B cell (primary cell): ENCODE data around the gene CPEB2. TPM values are rescaled to one million over a fixed set of nuclear protein-coding genes. Genes with fewer than 3 reads are reported as not detected.

Experiments
- ATAC-seq: fragments of 200-7000 bp; cut with Tn5 transposase; one replicate; pipeline ENCODE4 v1.10.0; 2021; ENCODE audit warnings: low read depth, mild to moderate bottlenecking, moderate number of reproducible peaks, moderate library complexity
- CTCF ChIA-PET: fragments of 350-600 bp; sonication (Branson Sonifier 250); formaldehyde crosslinking; loops from one replicate; lab custom pipeline; 2021; ENCODE audit warnings: antibody characterized with exemption, inconsistent platforms; lab: Charles Lee
- POLR2A ChIA-PET: fragments of 350-600 bp; sonication (Branson Sonifier 250); formaldehyde crosslinking; loops from one replicate; lab custom pipeline; 2021; ENCODE audit warnings: antibody characterized with exemption; lab: Charles Lee
- DNase-seq: peaks from one replicate; pipeline ENCODE4 v3.0.0; 2013
- H2AFZ ChIP-seq: 2 replicates; pipeline ENCODE4 v1.6.1; 2012; ENCODE audit warnings: mild to moderate bottlenecking, low read depth, low read length; ENCODE audit not compliant: insufficient read depth, poor library complexity, severe bottlenecking
- H3K27ac ChIP-seq, 2 donors: 1 replicate in 1 of 2; 2 replicates in 1 of 2; pipeline ENCODE4 v1.5.1; 2012 to 2013; ENCODE audit warnings: low read length in 2 of 2, mild to moderate bottlenecking in 2 of 2, moderate library complexity in 1 of 2
- H3K27me3 ChIP-seq, 4 experiments: fragments of 200-600 bp in 1 of 4; sonication (generic) in 1 of 4; replicated peaks in 1 of 4; 1 replicate in 2 of 4; 2 replicates in 2 of 4; pipeline versions ENCODE4 v1.6.1 to v1.7.0; 2013 to 2016; ENCODE audit warnings: low read length in 3 of 4, mild to moderate bottlenecking in 2 of 4, mixed read lengths in 1 of 4, moderate library complexity in 1 of 4; ENCODE audit not compliant: insufficient read depth in 4 of 4, control insufficient read depth in 3 of 4; ENCODE audit errors: control extremely low read depth in 1 of 4
- H3K36me3 ChIP-seq, 2 experiments: replicated peaks in 1 of 2; 1 replicate in 1 of 2; 2 replicates in 1 of 2; pipeline versions ENCODE4 v1.6.1 to v1.7.1; 2013; ENCODE audit warnings: low read length in 1 of 2; ENCODE audit not compliant: insufficient read depth in 2 of 2, control insufficient read depth in 1 of 2; ENCODE audit errors: control extremely low read depth in 1 of 2, extremely low read depth in 1 of 2
- H3K4me1 ChIP-seq, 2 donors: fragments of 200-600 bp in 1 of 2; sonication (generic) in 1 of 2; 1 replicate in 1 of 2; 2 replicates in 1 of 2; pipeline versions ENCODE4 v1.5.1 to v1.6.1; 2013 to 2017; ENCODE audit warnings: low read length in 2 of 2; ENCODE audit not compliant: control insufficient read depth in 2 of 2, insufficient read depth in 2 of 2
- H3K4me2 ChIP-seq: replicated peaks from 2 replicates; pipeline ENCODE3; 2012; ENCODE audit warnings: mild to moderate bottlenecking, low read depth, low read length; ENCODE audit not compliant: poor library complexity, severe bottlenecking
- H3K4me3 ChIP-seq, 5 experiments: fragments of 200-600 bp in 1 of 5; sonication (generic) in 1 of 5; 1 replicate in 3 of 5; 2 replicates in 2 of 5; pipeline versions ENCODE4 v1.5.1 to v1.7.0; 2011 to 2016; ENCODE audit warnings: low read length in 4 of 5, mild to moderate bottlenecking in 4 of 5, low read depth in 2 of 5, control low read depth in 1 of 5, moderate library complexity in 1 of 5; ENCODE audit not compliant: insufficient read depth in 1 of 5; ENCODE audit errors: control extremely low read depth in 1 of 5, extremely low read depth in 1 of 5
- H3K79me2 ChIP-seq: fragments of 200-600 bp; sonication (generic); one replicate; pipeline ENCODE4 v1.6.0; 2016; ENCODE audit warnings: low read length; ENCODE audit not compliant: control insufficient read depth, insufficient read depth
- H3K9ac ChIP-seq: fragments of 200-600 bp; sonication (generic); 2 replicates; pipeline ENCODE4 v1.6.1; 2017; ENCODE audit warnings: mild to moderate bottlenecking, low read length, moderate library complexity
- H3K9me3 ChIP-seq, 3 donors: one replicate each; pipeline versions ENCODE4 v1.6.1 to v1.7.1; 2013; ENCODE audit warnings: low read length in 2 of 3; ENCODE audit not compliant: control insufficient read depth in 2 of 3, insufficient read depth in 1 of 3; ENCODE audit errors: control extremely low read depth in 1 of 3
- H4K20me1 ChIP-seq: 2 replicates; pipeline ENCODE4 v1.6.0; 2012; ENCODE audit warnings: mild to moderate bottlenecking, low read length; ENCODE audit not compliant: insufficient read depth, control insufficient read depth, poor library complexity, severe bottlenecking
- H3K27ac Mint-ChIP-seq: one replicate; pipeline ENCODE4 v1.8.0; 2021; ENCODE audit warnings: mixed read lengths
- H3K27me3 Mint-ChIP-seq: one replicate; pipeline ENCODE4 v1.8.0; 2021; ENCODE audit warnings: mixed read lengths
- H3K4me1 Mint-ChIP-seq: one replicate; pipeline ENCODE4 v1.8.0; 2021; ENCODE audit warnings: mixed read lengths
- H3K4me3 Mint-ChIP-seq: one replicate; pipeline ENCODE4 v1.8.0; 2021; ENCODE audit warnings: mixed read lengths
- H3K9me3 Mint-ChIP-seq: one replicate; pipeline ENCODE4 v1.8.0; 2022; ENCODE audit warnings: mixed read lengths; ENCODE audit not compliant: insufficient read depth
- EZH2 ChIP-seq: IDR thresholded peaks from 2 replicates; pipeline ENCODE4 v1.6.1; 2012; ENCODE audit warnings: borderline replicate concordance, low read depth, mild to moderate bottlenecking, moderate library complexity, low read length; ENCODE audit not compliant: insufficient read depth, poor library complexity, severe bottlenecking
- WGBS: methylation state at CpG from one replicate; pipeline ENCODE4 v1.1.5; 2013; ENCODE audit warnings: missing lambda C conversion rate; ENCODE audit not compliant: insufficient coverage; 5-methylcytosine and 5-hydroxymethylcytosine counted together
- intact Hi-C: fragments of 100-400 bp; cut with micrococcal nuclease; formaldehyde crosslinking; loops from one replicate; pipeline ENCODE4 v1.10.0; 2022
- polyA plus RNA-seq: library from polyadenylated mRNA; depleted of rRNA; stranded (reverse); fragments of >200 nt; gene quantifications from 2 replicates; pipeline ENCODE4 v1.2.3, GENCODE V29; 2012
- total RNA-seq, 2 donors: library from RNA; stranded (reverse); fragments of 120-200 nt in 1 of 2; gene quantifications; 1 replicate in 1 of 2; 2 replicates in 1 of 2; pipeline versions ENCODE4 v1.2.3 to v1.2.4, GENCODE V29; 2013 to 2022
- TF ChIP-seq, protein P1 (sequence below): fragments of 200-600 bp; IDR thresholded peaks from one replicate; pipeline ENCODE4 v1.8.0; 2022; ENCODE audit warnings: antibody characterized with exemption, mild to moderate bottlenecking

Gene CPEB2
- total and polyA plus RNA-seq, 2 donors (not counting 1 experiment from before 2014, with no cell fraction given) = 3.2 to 18.0 TPM

DNA sequence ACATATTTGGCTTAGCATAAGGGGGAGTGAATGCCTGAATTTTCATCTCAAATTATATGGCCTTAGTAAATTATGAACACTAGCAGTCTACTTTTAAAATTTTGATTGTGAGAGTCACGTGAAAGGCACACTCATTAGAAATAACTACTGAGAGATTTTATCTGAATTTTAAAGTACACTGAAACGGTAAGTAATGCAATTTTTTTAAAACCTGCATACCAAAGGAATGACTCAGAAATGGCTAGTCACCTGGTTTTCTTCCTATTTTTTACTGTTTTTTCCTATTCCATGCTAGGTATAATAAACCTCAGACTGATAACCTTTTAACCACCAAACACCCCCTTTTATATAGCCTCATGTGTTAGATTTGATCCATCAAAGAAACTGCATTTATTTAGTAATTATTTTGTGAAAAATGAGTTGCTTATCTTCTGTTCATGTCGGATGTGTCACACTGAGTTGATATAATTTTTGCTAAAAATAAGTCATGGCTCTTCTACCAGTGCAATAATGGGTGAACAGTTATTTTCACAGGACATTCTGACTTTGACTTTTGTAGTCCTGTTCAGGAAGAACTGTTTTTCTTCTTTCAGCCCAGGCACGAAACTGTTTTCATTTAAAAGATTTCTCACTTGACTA is 40.4 kb downstream of the CPEB2 start:
- Histone ChIP-seq H2AFZ (no peak overlapping the region), H4K20me1 (no peaks in the 10 kb centered on the region), H3K4me1 (no peaks in the 10 kb centered on the region), H3K79me2 (no peaks in the 10 kb centered on the region), H3K4me3 (no peak overlapping the region), H3K9me3 (no peaks in the 10 kb centered on the region), H3K27me3 (no peaks in the 10 kb centered on the region), H3K9ac (no peak overlapping the region), H3K27ac (no peak overlapping the region), H3K4me2 (no peak overlapping the region), H3K36me3 (peaks cover 5 to 6% of the 10 kb centered on the region in 2 experiments)
- no peaks in the 10 kb centered on the region for H3K4me1 Mint-ChIP-seq
- ChIA-PET CTCF (no interaction called here), POLR2A (no interaction called here)
- DNase-seq (no peak), ATAC-seq (no peak)
- no peak overlapping the region for H3K27ac Mint-ChIP-seq
- no peak for TF ChIP-seq EZH2
- TF ChIP-seq, protein P1, sequence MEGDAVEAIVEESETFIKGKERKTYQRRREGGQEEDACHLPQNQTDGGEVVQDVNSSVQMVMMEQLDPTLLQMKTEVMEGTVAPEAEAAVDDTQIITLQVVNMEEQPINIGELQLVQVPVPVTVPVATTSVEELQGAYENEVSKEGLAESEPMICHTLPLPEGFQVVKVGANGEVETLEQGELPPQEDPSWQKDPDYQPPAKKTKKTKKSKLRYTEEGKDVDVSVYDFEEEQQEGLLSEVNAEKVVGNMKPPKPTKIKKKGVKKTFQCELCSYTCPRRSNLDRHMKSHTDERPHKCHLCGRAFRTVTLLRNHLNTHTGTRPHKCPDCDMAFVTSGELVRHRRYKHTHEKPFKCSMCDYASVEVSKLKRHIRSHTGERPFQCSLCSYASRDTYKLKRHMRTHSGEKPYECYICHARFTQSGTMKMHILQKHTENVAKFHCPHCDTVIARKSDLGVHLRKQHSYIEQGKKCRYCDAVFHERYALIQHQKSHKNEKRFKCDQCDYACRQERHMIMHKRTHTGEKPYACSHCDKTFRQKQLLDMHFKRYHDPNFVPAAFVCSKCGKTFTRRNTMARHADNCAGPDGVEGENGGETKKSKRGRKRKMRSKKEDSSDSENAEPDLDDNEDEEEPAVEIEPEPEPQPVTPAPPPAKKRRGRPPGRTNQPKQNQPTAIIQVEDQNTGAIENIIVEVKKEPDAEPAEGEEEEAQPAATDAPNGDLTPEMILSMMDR = no peak
- no CpG with 5 or more reads among the region's 4 CpGs for WGBS
- no peak overlapping the region for H3K4me3 Mint-ChIP-seq
- intact Hi-C loops = no loop called here
- H3K27me3 Mint-ChIP-seq = no peaks in the 10 kb centered on the region
- H3K9me3 Mint-ChIP-seq = no peaks in the 10 kb centered on the region

DNA sequence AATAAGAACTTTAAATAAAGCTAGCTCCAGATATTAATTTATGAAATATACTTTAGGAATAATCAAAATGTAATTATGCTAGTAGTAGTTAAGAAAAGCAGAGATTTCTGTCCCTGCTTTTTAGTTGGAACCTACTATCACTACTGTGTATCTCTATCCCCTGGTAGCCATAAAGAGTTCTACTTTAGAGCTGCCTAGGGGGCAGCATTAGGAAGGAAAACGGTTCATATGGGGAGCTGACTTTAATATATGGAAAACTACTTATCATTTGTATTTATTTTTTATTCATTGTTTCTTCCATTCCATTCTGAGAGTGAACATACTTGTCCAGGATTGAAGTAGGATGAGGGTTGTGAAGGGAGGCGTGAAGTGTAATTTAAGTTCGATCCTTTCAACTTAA is 40.9 kb downstream of the CPEB2 start:
- no peaks in the 10 kb centered on the region for H3K4me1 ChIP-seq
- no peak for DNase-seq

More for the DNA sequence above, 40.9 kb downstream of the CPEB2 start:
- ChIA-PET CTCF (no interaction called here), POLR2A (no interaction called here)
- Histone ChIP-seq H3K36me3 (peaks cover 5 to 6% of the 10 kb centered on the region in 2 experiments), H3K9me3 (no peaks in the 10 kb centered on the region), H3K4me3 (no peak overlapping the region), H3K9ac (no peak overlapping the region), H2AFZ (no peak overlapping the region), H4K20me1 (no peaks in the 10 kb centered on the region), H3K27me3 (no peaks in the 10 kb centered on the region), H3K79me2 (no peaks in the 10 kb centered on the region), H3K27ac (no peak overlapping the region), H3K4me2 (no peak overlapping the region)
- H3K27ac Mint-ChIP-seq = no peak overlapping the region
- WGBS = no CpG with 5 or more reads among the region's 3 CpGs
- TF ChIP-seq, protein P1 = no peak
- no peak for TF ChIP-seq EZH2
- H3K4me3 Mint-ChIP-seq = no peak overlapping the region
- no peak for ATAC-seq
- H3K27me3 Mint-ChIP-seq = no peaks in the 10 kb centered on the region
- no peaks in the 10 kb centered on the region for H3K4me1 Mint-ChIP-seq
- no peaks in the 10 kb centered on the region for H3K9me3 Mint-ChIP-seq
- intact Hi-C loops = no loop called here
